HG02943 (cell line): Measurements from ENCODE around the gene PYGB.

Source experiments
- ATAC-seq: cut with Tn5 transposase; IDR thresholded peaks from one replicate; pipeline ENCODE4 v1.9.1; 2021; ENCODE audit warnings: mild to moderate bottlenecking, low read depth, moderate library complexity; ENCODE audit not compliant: unreplicated experiment

The PYGB gene

DNA sequence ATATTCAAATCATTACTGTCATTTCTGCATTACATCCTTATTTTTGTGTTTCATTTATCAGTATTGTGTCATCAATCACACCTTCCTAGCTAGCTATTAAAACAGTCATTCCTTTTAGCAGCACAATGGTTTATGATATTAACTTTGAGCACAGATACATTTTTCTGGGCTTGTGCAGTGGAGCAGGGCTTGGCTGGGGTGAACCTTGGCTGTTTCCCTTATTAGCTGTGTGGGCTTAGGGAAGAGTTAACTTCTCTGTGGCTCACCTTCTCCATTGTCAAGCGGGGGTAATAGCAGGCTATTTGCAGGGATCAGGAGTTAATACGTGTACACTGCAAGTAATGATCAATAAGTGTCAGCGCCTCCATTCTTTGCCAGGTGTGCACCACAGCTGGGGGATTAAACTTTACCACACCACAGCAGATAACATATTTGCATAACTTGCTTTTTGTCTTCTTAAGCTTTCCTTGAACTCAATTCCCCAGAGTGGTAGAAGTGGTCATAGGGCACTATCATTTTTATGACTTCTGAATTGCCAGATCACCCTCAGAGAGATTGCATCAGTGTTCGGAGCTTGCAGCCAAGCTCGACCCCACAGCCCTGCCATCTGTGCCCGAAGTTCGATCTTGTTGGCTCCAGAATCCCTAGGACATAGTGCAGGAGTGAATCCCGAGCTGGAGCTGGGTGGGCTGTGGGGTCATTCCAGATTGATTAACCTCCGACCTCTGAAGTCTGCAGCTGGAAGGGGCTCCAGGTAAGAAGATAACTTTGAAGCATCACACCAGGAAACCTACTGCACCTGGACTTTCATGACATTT, 1.5 kb upstream of the PYGB start:
- ATAC-seq = no peak

DNA sequence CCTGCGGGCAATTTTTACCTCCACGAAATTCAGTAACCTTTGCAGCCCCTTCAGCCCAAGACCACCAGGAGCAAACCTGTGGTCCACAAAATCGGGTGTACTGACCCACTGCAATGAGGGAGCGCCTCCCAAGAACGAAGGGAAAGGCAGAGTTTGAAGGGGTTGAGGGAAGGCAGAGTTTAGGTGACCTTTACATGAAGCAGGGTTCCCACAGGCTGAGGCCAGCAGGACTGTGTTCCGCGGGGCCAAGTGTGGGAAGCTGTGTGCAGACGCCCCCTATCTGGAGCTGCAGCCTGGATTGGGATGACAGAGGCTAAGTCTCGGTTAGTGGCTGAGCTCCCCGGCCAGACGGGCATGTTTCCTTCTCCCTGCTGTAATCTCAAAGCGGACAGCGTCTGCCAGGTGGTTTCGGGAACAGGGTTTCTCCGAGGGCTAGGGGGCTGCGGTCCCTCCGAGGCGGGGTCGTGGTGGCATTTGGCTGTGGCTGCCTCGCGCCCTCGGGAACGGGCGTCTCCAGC, 826 bp upstream of the PYGB start:
- no peak for ATAC-seq

DNA sequence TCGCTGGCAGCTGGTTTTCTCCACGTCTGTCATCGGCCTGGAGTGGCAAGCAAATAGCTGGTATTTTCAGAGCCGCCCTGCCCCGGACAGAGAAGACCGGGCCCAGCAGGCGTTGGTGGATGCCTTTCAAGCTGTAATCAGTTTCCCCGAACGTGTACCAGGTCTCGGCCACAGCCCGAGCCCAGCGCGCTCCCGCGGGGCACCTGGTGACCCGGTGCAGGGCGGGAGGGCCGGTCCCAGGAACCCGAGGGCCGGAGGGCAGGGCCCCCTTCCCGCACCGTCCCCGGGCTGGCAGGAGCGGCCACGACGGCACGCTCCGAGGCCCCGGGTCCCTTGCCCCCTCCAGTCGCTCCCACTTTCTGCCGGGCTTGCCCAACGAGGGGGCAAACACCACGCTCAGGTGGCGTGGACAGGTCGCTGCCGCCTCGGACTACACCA, 348 bp upstream of the PYGB start:
- ATAC-seq = peak; percentile 25

DNA sequence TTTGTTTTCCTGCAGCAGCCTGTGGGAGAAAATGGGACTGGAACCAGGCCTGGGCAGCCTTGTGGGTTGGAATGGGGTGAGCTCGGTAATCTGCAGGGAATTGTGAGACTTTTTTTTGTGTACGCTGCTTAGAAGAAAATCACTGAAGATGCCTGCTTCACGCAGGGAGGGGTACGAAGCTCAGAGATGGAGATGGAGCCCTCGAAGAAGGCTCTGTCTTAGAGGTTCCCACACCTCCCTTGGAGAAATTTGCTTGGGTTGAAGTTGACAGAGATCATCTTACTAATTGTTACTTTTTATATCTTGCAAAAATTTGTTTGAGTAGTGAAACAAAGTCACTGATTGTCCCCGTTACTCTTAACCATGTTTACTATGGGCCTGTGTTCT, 894 bp downstream of the PYGB start:
- no peak for ATAC-seq

DNA sequence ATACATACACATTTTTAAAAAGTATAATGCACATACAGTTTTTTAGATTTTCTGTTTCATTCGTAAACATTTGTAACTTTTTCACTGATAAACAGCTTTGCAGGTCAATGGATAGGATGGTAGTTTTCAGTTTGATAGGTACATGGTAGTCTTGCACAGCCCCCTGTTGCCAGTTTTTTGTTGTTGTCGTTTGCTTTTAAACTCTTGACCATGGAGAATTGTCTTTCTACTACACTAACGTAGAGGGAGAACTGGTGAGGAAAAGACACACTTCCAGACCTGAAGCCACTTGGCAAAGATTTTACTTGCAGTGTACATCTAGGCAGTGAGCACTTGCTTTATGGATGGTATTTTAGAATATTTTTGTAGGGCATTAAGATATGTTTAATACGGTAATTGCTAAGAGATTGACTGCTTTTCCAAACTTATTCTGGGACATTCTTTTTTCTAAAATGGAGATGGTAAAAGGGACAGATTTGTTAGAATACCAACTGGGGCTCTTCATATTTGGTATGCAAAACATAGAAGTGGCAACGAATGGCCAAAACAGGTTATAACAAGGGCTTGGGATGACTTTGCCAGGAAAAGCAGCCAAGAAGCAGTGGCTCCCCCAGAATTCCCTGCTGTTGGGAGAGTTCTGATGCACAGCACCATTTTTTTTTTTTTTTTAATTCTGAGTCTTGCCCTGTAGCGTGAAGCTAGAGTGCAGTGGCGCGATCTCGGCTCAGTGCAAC, 1.5 kb downstream of the PYGB start:
- ATAC-seq = no peak

DNA sequence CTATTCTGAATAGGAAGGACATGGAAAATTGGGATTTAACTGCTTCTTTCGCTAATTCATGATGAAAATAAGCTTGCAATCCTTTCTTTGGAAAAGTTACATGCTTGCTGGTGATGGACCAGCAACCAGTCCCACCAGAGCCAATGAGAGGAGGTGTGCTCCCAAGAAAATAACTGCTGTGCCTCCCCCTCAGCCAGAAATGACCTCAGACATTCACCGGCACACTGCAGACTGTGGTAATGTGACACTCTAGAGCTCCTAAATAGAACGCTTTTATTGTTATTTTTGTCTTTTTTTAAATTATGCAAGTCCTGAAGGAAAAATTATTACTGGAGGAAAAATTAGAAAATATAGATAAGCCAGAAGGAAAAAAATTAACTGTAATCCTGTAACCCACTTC, 2.6 kb downstream of the PYGB start:
- ATAC-seq = no peak

DNA sequence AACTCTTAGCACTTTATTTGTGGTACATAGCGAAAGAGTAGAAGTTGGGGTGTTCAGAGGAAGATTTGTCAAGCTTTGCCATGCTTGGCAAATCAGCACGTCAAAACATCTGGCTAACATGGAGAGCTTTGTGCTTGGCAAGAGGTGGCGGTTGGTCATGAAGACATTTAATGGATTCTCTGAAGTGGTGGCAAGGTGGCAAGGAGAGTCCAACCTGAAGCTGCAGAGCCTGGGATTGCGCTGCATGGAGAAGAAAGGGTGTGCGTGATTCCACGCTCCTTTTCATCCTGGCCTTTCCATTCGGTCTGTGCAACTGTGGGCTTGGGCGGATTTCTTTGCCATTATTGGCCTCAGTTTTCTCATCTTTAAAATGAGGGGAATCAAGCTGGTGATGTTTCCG, 3.1 kb downstream of the PYGB start:
- ATAC-seq = no peak

DNA sequence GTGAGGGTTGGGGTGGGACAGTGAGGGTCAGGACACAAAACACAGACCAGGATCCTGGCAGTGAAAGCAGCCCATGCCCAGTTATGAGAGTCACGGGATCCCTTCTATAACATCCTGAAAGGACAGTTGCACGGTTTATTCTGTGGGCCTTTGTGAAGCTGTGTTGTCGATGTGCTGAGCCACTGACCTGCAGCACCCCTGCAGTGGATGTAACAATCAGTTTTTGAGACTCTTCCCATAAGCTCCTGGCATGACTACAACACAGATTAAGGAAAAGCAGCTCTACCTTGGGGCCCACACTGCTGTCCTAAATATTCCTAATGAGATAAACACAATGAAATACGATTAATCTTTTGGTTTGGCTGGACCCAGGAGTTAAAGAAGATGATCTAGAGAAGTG, 3.7 kb downstream of the PYGB start:
- ATAC-seq = no peak

DNA sequence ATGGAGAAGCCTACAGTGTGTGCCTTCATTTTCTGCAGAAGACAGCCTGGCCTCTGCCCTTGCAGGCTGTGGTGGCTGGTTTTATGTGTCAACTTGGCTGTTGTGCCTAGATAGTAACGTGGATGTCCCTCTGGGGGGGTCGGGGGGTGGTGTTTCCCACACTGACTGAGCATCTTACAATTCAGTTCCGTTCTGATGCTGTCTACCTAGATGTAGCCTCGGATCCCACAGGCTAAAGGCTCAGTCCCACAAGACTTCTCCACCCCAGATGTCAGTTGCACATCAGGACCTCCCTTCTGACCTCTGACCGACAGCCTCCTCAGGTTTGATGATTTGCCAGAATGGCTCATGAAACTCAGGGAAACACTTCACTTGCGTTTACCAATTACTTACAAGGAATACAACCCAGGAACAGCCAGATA, 4.4 kb downstream of the PYGB start:
- no peak for ATAC-seq

DNA sequence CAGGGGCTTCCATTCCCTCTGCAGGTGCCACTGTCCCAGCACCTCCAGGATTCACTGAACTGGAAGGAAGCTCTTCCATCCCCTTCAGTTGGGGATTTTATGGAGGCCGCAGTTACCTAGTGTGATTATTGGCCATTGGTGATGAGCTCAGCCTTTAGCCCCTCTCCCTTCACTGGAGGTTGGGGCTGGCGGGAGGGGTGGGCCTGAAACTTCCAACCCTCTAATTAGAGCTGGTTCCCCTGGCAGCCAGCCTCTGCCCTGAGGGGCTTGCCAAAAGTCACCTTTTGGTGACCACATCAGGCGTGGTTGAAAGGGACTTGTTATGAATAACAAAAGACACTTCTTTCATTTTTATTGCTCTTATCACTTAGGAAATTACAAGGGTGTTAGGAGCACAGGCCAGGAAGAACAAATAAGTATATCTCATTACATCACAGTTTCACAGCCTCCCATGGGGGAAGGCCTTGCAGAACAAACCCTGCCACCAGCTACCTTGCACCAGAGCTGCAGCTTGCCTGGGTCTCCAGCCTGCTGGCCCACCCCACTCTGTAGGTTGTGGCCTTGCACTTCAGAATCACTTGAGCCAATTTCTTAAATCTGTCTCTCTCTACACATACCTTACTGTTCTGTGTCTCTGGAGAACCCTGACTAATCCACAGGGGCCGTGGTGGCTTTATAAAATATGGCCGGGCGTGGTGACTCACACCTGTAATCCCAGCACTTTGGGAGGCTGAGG, 5.0 kb downstream of the PYGB start:
- ATAC-seq = no peak

DNA sequence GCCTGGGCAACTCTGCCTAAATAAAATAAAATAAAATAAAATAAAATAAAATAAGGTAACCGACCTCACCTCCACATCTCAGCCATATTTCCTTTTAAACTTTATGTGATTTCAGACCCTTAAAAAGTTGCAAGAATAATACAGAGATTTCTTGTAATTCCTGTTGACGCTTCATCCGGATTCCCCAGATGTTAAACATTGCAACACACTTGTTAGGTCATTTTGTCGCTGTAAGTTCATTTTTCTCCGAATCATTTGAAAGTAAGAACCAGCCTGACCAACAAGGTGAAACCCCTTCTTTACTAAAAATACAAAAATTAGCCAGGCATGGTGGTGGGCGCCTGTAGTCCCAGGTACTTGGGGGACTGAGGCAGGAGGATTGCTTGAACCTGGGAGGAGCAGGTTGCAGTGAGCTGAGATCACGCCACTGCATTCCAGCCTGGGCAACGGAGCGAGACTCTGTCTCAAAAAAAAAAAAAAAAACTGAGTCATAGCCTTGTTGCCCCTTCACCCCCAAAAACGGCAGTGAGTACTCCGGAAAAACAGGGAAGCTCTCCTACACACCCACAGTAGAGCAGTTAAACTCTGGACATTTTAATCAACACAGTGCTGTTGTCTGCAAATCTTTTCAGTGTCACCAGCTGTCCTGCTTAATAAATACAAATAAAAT, 5.9 kb downstream of the PYGB start:
- ATAC-seq = no peak

DNA sequence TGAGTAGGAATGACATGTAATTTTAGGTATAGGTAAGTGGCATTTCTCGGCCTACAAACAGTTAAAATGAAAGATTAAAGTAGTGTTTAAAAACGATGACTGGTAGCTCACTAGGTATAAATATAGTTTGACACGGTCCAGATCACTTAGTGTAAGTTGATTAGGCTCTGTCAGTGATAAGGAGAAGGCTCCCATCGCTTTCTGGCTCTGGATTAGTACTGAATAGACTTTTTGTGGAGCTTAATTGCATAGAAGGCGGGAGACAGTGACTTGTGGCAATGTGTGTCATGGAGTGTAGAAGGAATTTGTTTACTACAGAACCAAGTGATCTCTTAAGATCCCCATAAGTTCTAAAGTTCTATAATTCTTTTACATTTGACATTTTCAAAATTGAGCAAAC, 6.7 kb downstream of the PYGB start:
- ATAC-seq = no peak

DNA sequence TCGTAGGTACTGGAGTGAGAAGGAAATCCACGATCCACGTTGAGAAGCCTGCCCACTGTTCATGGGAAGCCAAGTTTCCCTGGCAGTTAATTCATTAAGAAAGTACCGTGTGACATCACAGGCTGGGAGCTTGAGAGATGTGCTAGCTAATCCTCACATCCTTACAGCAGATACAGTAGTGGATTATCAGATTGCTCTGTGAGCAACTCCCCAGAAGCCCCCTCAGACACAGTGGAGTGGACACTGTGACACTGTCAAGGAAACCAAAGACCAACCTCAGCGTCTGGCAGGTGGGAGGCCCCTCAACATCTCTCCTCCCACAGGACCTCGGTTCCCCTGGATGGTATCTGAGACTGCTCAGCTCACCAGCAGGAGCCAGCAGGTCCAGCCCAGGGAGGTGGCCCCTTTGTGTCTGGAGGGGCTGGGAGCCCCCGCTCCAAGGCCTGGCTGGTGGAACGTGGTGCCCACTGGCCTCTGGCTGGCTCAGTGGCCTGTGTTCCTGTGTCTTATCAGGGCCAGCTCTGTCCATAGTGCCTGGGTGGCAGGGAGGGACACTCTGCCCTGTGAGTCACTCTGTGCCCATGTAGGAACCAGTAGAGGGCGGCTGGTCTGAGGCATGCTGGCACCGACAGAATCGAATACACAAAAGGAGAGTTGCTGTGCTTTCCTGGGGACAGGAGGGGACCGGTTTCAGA, 7.2 kb downstream of the PYGB start:
- ATAC-seq = no peak

DNA sequence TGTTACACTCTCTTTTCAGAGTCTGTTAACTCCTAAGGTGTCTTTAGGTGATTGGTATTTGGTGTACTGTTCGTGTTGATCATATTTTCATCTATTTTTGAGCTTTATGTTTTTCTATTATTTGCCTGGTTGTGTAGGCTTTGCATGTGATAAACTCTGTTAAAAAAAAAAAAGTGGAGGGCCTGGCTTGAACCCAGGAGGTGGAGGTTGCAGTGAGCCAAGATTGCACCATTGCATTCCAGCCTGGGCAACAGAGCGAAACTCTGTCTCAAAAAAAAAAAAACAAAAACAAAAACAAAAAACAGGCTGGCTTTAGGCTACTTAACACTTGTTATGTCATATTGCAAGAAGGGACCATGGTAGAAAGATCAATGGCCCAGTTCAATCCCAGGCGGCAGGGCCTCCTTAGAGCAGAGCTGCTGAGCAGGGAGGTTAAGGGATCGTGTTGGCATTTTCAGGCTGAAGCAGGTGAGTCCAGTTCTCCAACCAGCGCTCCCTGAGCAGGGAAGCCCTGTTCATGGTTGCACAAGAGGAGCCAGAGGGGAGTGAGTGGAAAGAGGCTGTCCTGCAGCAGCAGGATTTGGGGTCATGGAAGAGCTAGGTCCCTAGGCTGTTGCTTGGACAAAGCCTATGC, 8.5 kb downstream of the PYGB start:
- ATAC-seq = no peak

DNA sequence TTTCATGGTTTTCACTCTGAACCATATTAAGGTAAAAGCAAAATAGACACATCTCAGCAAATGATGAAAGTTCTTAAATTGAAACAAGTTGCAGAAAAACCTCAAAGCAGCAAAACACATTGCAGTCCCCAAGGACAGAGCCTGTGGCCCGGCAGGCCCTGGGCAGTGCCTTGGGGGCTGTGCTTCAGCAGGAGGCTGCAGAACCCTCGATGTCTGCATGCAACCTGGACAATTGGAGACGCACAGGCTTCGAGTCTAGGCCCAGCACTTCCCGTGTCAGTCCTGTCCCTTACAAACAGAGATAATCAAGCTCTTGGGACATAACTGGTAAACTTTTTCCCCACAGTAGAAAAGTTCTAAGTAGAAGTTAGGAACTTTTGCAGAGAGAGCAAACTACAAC, 9.2 kb downstream of the PYGB start:
- ATAC-seq = no peak

DNA sequence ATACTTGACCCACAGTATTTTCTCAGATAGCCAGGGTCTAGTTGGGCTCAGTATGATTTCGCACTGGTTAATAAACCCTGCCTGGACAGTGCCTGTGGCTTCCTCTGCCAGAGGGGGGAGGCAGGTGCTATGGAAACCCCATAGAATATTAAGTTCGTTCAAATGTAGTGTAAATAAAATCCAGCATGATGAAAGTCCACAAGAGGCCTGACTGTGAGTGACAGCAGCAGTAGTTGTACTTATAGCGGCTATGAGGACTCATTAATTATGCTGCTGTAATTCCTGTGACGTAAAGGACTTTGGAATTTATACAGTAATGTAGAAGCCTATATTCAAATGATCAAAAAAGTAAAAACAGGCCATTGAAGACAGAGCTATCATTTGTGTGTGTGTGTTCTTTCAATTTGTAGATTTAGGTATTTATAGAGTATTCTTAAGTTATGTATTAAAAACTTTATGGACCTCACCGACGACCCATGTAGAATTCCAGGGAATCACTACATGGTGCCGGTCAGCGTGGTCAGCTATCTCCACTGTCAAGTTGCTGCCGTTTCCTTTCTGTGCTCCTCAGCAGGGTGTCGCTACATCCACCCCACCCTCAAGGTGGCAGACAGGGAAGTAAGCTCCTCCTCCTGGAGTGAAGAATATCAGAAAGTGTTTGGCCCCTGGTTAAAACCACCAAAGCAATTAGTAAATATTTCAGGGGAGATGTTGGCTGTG, 10.0 kb downstream of the PYGB start:
- ATAC-seq = no peak

DNA sequence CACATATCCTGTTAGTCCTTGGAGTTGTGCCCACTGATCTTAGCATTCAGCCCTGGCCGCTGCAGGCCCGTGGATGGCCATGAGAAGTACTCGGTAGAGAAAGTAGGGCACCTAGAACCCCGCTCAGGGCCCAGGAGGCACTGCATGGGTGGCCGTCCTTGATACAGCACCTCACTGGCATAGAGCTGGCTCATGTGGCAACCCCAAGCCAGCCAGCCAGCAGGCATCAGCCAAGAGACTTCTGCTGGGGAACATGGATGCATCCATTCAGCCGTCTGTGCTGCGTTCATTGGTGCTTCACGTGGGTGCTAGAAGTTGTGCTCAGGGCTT, 10.6 kb downstream of the PYGB start:
- ATAC-seq = no peak

DNA sequence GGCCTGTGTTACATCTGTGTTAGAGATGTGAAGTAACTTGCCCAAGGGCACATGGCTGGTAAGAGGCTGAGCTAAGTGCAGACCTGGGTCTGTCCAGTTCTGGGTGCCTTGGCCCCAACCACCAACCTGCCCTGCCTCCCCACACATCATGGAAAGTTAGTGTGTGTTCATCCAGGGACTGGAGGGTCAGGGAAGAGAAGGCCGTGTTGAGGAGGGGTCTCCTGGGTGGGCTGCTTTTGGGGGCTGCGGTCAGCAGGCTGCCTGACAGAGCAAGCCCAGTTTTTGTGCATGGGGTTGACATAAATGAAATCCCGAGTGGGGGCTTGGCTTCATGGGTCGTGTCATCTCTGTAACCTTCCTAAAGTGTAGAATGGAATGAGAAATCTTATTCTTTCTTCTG, 10.9 kb downstream of the PYGB start:
- no peak for ATAC-seq

DNA sequence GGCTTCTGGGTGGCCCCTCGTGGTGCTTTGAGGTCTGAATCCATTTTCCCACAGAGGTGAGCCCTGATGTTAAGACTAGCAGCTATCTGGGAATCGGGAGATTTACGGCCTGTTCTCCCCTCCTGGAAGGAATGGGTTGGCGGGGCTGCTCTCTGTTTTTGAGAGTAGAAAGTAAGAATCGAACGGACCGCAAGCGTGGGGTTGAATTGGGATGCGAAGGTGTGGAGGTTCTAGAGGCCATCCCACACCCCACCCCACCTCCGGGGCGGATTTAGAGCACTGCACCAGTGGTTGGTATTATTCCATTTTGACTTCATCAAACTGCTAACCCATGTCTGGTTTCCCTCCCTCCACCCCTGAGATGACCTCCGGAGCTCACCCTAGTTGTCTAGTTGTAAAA, 11.5 kb downstream of the PYGB start:
- no peak for ATAC-seq
